GM18951 (cell line): ENCODE results near the gene RSPH10B.
"Not testable (repeated sequence)": the region's sequence is repeated elsewhere in the genome, so short reads cannot be mapped to it uniquely, and the experiment has no call there.

Experiments used
- POLR2A ChIP-seq: IDR thresholded peaks from 4 replicates; pipeline ENCODE4 v1.6.1; 2011; ENCODE audit warnings: mild to moderate bottlenecking; ENCODE audit not compliant: insufficient read length, insufficient read depth; ENCODE audit errors: extremely low read depth
- in situ Hi-C: fragments of 300-500 bp; cut with MboI; formaldehyde crosslinking; loops from one replicate; pipeline ENCODE4 v1.12.0; 2022; ENCODE audit warnings: low sequenced_read_pairs, mixed read lengths, inconsistent platforms; ENCODE audit not compliant: unreplicated experiment

The RSPH10B gene

GRCh38 chr7:5931905-5932644 lies 38.4 kb downstream of the RSPH10B start:
- in situ Hi-C loops, result not testable (repeated sequence)

GRCh38 chr7:5931250-5931649 lies 39.2 kb downstream of the RSPH10B start:
- in situ Hi-C loops, result not testable (repeated sequence)

GRCh38 chr7:5930290-5930689 lies 40.2 kb downstream of the RSPH10B start:
- in situ Hi-C loops, result not testable (repeated sequence)

GRCh38 chr7:5926263-5926870 lies 44.1 kb downstream of the RSPH10B start:
- in situ Hi-C loops, result not testable (repeated sequence)

- in situ Hi-C loops, result not testable (repeated sequence)
These were observed 45.9 kb downstream of the RSPH10B start for GRCh38 chr7:5924630-5925029.

GRCh38 chr7:5924180-5924579 lies 46.3 kb downstream of the RSPH10B start:
- in situ Hi-C loops, result not testable (repeated sequence)

GRCh38 chr7:5916529-5916928 lies 54.0 kb downstream of the RSPH10B start:
- in situ Hi-C loops, result not testable (repeated sequence)

- in situ Hi-C loops, result loop anchor here (5.0 kb wide), 1 partner anchor 908 kb away; no protein-coding TSS in a partner anchor
These were observed 61.7 kb downstream of the RSPH10B start for GRCh38 chr7:5908835-5909234.

GRCh38 chr7:5904726-5905125 lies 65.8 kb downstream of the RSPH10B start:
- in situ Hi-C loops, result loop anchor here (5.0 kb wide), 1 partner anchor 913 kb away; no protein-coding TSS in a partner anchor

- in situ Hi-C loops, result not testable (repeated sequence)
These were observed 67.5 kb downstream of the RSPH10B start for GRCh38 chr7:5903002-5903401.

- peak; percentile 23 for TF ChIP-seq POLR2A
- in situ Hi-C loops, result not testable (repeated sequence)
These were observed 71.8 kb downstream of the RSPH10B start, which contains the start of gene CCZ1 for GRCh38 chr7:5898480-5899224. Gene CCZ1 (plus strand): TSS chr7:5898733. CDS start chr7:5898800, 67 bp downstream.

GRCh38 chr7:5897369-5897919 lies 73.0 kb downstream of the RSPH10B start:
- in situ Hi-C loops, result not testable (repeated sequence)

- no peak for TF ChIP-seq POLR2A
- in situ Hi-C loops, result no loop called here
These were observed 78.0 kb downstream of the RSPH10B start for GRCh38 chr7:5892498-5892897.

GRCh38 chr7:5890244-5890643 lies 80.2 kb downstream of the RSPH10B start:
- in situ Hi-C loops, result not testable (repeated sequence)

- in situ Hi-C loops, result not testable (repeated sequence)
These were observed 82.5 kb downstream of the RSPH10B start for GRCh38 chr7:5888021-5888420.

- in situ Hi-C loops, result not testable (repeated sequence)
These were observed 86.1 kb downstream of the RSPH10B start for GRCh38 chr7:5884431-5884830.

- in situ Hi-C loops, result not testable (repeated sequence)
These were observed 90.4 kb downstream of the RSPH10B start for GRCh38 chr7:5880106-5880505.

- in situ Hi-C loops, result not testable (repeated sequence)
These were observed 90.9 kb downstream of the RSPH10B start for GRCh38 chr7:5879591-5879990.
